ENCODE results near the gene CHRNA1.

Gene CHRNA1

DNA sequence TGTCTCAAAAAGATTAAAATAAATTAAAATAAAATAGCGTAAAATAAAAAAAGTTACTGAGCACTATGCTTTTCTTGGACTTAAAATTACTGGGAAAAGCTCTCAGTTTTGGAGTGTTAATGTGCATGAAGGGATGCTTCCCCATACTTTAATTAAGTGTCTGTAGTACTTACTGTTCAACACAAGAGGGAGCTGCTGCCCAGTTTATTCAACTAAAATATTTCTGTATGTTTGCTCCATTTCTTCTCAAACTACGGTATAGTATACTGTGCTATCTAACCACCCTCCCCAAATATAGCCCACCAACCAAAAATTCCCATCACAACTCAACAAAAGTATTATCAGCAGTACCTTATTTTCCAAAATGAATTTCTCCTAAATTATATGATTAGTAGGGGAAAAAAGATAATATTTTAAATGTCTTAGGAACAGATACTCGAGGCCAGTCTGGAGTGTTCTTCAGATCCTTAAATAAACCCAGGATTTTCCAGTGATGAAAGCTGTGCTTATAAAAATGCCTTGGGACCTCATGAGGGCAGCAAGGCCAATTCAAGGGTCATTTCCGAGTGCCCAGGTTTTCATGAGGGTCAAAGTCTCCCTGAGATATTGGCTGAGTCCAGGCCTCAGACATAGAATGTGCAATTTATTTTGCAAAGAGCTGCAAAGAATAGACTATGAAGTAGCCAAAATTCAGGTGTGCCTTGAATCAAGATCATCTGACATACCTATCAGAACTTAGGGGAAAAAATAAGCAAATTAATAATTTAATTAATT is 64.1 kb downstream of the CHRNA1 start:
- Histone ChIP-seq H3K79me2 (ENCODE audit: low read length) (no peaks in the 10 kb centered on the region), H3K36me3 (replicated peaks; ENCODE audit: low read depth, low read length) (no peaks in the 10 kb centered on the region), H4K20me1 (ENCODE audit: insufficient read depth, low read length) (no peaks in the 10 kb centered on the region), H3K4me1 (ENCODE audit: low read length) (peaks cover 6% of the 10 kb centered on the region; the same call in 1 of the 2 replicates), H2AFZ (ENCODE audit: low read depth, low read length) (no peak overlapping the region), H3K27me3 (ENCODE audit: low read depth, low read length) (peaks cover 22% of the 10 kb centered on the region), H3K9ac (ENCODE audit: low read length) (no peak overlapping the region), H3K4me2 (ENCODE audit: low read length) (no peak overlapping the region), H3K9me3 (ENCODE audit: insufficient read depth, low read length) (no peaks in the 10 kb centered on the region), H3K4me3 (ENCODE audit: low read length) (no peak overlapping the region), H3K27ac (ENCODE audit: low read length) (no peak overlapping the region)
- TF ChIP-seq, protein P1, sequence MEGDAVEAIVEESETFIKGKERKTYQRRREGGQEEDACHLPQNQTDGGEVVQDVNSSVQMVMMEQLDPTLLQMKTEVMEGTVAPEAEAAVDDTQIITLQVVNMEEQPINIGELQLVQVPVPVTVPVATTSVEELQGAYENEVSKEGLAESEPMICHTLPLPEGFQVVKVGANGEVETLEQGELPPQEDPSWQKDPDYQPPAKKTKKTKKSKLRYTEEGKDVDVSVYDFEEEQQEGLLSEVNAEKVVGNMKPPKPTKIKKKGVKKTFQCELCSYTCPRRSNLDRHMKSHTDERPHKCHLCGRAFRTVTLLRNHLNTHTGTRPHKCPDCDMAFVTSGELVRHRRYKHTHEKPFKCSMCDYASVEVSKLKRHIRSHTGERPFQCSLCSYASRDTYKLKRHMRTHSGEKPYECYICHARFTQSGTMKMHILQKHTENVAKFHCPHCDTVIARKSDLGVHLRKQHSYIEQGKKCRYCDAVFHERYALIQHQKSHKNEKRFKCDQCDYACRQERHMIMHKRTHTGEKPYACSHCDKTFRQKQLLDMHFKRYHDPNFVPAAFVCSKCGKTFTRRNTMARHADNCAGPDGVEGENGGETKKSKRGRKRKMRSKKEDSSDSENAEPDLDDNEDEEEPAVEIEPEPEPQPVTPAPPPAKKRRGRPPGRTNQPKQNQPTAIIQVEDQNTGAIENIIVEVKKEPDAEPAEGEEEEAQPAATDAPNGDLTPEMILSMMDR (IDR thresholded peaks at IDR 0.05; ENCODE audit: low read depth, low read length), result peak; percentile 74
- TF ChIP-seq EZH2phosphoT487 (IDR thresholded peaks at IDR 0.05; ENCODE audit: low read depth), result no peak

Measured in OCI-LY3 (cell line).